Cardiac muscle cell (in vitro differentiated cells and primary cell): Measurements from ENCODE around the gene DCTN4. TPM values are rescaled to one million over a fixed set of nuclear protein-coding genes. Genes with fewer than 3 reads are reported as not detected.

Experiments
- DNase-seq, 2 donors: peaks; one replicate each; pipeline versions ENCODE4 v3.0.0 to v3.0.0-alpha.2; 2010 to 2017; ENCODE audit warnings: low read depth in 1 of 2, low spot score in 1 of 2
- H3K27ac ChIP-seq: fragments of 200-600 bp; sonication (generic); 2 replicates; pipeline ENCODE4 v1.5.1; 2016
- H3K27me3 ChIP-seq: fragments of 200-600 bp; sonication (generic); 2 replicates; pipeline ENCODE4 v1.6.0; 2016; ENCODE audit warnings: control low read depth
- H3K36me3 ChIP-seq: fragments of 200-600 bp; sonication (generic); 2 replicates; pipeline ENCODE4 v1.5.1; 2016; ENCODE audit warnings: control low read depth
- H3K4me1 ChIP-seq: fragments of 200-600 bp; sonication (generic); 2 replicates; pipeline ENCODE4 v1.8.1; 2017; ENCODE audit warnings: low read depth, mild to moderate bottlenecking, mixed run types
- H3K4me3 ChIP-seq: fragments of 200-600 bp; sonication (generic); 2 replicates; pipeline ENCODE4 v1.5.1; 2016; ENCODE audit warnings: mild to moderate bottlenecking
- H3K9me3 ChIP-seq: fragments of 200-600 bp; sonication (generic); 2 replicates; pipeline ENCODE4 v1.5.1; 2017; ENCODE audit warnings: low read depth, mild to moderate bottlenecking, control low read depth
- polyA plus RNA-seq: library from polyadenylated mRNA; unstranded; fragments of >200 nt; fragmentation: Nextera tagmentation; extraction: Ambion mirVana; gene quantifications from 2 replicates; pipeline ENCODE4 v1.2.1, GENCODE V29; 2016
- total RNA-seq: library from RNA; depleted of rRNA; stranded (reverse); fragments of >200 nt; gene quantifications from 2 replicates; pipeline ENCODE4 v1.2.3, GENCODE V29; 2016
- TF ChIP-seq, protein P1 (sequence below): IDR thresholded peaks from 2 replicates; pipeline ENCODE4 v1.5.1; 2012; ENCODE audit warnings: low read depth, mild to moderate bottlenecking, low read length

DCTN4 gene
- total and polyA plus RNA-seq, 2 experiments from 2014 or later = 26.7 to 46.2 TPM

DNA sequence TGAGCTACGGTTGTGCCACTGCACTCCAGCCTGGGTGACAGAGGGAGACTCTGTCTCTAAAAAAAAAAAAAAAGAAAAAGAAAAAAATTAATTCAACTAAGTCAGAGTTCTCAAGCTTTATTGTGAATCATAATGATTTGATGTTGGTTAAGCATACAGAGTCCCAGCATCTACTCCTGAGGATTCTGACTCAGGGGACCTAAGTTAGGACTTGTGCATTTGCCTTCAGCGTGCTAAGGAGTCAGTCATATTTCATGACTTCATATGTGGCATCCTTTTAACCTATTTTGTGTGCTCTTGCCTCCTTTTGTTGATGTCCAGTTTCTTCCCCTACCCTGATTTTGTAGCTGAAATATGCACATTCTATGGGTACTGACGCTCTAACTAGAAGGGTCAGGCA is 94.9 kb downstream of the DCTN4 start:
- H3K4me1 ChIP-seq = peaks cover 9% of the 10 kb centered on the region
- DNase-seq = no peak
- TF ChIP-seq, protein P1, sequence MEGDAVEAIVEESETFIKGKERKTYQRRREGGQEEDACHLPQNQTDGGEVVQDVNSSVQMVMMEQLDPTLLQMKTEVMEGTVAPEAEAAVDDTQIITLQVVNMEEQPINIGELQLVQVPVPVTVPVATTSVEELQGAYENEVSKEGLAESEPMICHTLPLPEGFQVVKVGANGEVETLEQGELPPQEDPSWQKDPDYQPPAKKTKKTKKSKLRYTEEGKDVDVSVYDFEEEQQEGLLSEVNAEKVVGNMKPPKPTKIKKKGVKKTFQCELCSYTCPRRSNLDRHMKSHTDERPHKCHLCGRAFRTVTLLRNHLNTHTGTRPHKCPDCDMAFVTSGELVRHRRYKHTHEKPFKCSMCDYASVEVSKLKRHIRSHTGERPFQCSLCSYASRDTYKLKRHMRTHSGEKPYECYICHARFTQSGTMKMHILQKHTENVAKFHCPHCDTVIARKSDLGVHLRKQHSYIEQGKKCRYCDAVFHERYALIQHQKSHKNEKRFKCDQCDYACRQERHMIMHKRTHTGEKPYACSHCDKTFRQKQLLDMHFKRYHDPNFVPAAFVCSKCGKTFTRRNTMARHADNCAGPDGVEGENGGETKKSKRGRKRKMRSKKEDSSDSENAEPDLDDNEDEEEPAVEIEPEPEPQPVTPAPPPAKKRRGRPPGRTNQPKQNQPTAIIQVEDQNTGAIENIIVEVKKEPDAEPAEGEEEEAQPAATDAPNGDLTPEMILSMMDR = no peak
- no peaks in the 10 kb centered on the region for H3K27me3 ChIP-seq
- no peak overlapping the region for H3K4me3 ChIP-seq
- H3K9me3 ChIP-seq = no peaks in the 10 kb centered on the region
- H3K27ac ChIP-seq = no peak overlapping the region
- H3K36me3 ChIP-seq = no peaks in the 10 kb centered on the region

DNA sequence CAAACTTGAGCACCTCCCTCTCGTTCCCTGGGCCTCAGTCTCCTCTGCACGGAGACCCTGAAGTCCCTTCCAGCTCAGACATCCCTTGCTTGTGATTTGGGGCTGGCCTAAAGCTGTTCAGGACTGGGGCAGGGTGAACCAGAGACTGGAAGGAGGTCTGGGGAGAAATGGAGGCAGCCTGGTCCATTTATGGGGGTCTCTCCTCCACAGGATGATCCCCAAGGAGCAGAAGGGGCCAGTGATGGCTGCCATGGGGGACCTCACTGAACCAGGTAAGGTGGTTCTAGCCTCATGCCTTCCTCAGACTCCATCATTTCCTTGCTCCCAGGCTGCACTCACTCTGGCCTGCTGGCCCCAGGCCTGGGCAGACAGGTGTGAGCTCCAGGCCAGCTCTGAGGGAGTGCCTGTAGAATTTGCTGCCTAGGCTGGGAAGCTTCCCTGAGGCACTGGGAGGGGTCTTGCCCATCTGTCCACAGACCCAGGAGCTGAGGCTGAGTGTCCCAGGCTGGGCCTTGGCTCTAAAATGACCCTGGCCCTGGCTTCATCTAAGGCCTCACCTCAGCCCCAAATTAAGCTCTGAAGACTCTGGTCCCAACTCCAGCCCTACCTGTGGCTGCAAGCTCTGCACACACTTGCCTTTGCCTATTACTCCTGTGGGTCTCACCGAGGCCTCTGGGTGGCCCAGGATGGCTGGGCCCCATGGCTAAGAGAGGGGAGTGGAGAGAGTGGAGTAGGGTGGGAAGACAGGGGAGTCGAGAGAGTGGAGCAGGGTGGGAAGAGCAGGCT is 95.9 kb downstream of the DCTN4 start:
- H3K27ac ChIP-seq = no peak overlapping the region
- no peak for DNase-seq
- H3K27me3 ChIP-seq = no peaks in the 10 kb centered on the region
- TF ChIP-seq, protein P1 = no peak
- no peaks in the 10 kb centered on the region for H3K36me3 ChIP-seq
- no peaks in the 10 kb centered on the region for H3K9me3 ChIP-seq
- no peak overlapping the region for H3K4me3 ChIP-seq
- peaks cover 9% of the 10 kb centered on the region for H3K4me1 ChIP-seq

DNA sequence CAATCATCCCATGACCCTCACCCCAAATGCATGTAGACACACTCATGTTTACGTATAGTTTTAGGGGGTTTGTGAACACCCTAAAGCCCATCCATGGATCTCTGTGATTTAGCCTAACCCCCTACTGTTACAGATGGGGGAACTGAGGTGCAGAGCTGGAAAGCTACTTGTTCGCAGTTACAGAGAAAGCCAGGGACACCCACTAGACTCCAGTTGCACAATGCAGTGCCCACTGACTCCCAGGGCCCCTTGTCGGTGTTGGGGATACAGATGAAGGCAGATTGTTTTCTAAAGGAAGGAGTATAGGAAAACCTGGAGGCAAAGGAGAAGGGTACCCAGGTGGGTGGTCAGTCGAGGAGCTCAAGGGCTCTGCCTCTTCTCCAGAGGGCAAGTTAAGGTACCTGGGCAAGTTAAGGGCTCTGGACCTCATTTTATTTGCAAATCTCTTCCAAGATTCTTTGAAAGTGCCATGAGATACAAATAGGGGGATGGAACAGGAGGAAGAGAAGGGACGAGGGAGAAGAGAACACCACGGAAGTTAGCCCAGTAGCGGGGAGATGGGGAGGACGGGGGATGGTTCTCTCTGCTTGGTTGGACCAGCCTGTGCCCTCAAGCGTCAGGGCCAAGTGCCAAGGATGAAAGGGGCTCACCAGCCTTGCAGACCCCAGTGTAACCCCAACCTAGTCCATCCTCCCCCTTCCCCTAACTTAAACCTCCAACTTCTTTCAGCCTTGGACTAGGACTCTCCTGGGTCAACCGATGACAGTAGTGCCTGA is 96.8 kb downstream of the DCTN4 start:
- H3K27me3 ChIP-seq = no peaks in the 10 kb centered on the region
- H3K9me3 ChIP-seq = no peaks in the 10 kb centered on the region
- H3K4me1 ChIP-seq = peaks cover 17% of the 10 kb centered on the region
- no peak overlapping the region for H3K27ac ChIP-seq
- H3K36me3 ChIP-seq = no peaks in the 10 kb centered on the region
- no peak for DNase-seq
- TF ChIP-seq, protein P1 = no peak
- H3K4me3 ChIP-seq = no peak overlapping the region

DNA sequence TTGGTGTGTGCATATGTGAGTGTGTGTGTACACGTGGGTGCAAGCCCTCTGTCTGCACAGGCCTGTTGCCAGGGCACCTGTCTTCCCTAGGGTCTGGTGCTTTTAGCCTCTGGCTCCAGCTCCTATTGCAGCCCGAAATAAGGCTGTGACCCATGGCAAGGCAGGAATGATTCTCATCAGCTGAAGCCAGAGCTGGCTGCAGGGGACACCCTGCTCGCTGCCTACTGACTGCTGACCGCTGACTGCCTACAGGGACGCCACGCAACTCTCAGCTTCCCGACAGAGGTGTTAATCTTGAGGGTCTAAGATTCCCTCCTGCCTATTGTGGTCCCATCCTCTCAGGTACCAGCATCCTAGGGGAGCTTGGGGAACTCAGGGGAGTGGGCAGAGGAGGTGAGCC is 97.7 kb downstream of the DCTN4 start, which contains the start of gene MYOZ3:
Gene MYOZ3 (plus strand): TSS at position 166 of the 400 bp plus-strand sequence. CDS start 1,691 bp downstream, outside the sequence.
- Histone ChIP-seq H3K4me1 (peaks cover 19% of the 10 kb centered on the region), H3K27ac (peak within 1 kb of the TSS; percentile 45), H3K9me3 (no peaks in the 10 kb centered on the region), H3K36me3 (no peaks in the 10 kb centered on the region), H3K4me3 (no peak within 1 kb of the TSS), H3K27me3 (no peaks in the 10 kb centered on the region)
- TF ChIP-seq, protein P1 = no peak
- DNase-seq = no peak

DNA sequence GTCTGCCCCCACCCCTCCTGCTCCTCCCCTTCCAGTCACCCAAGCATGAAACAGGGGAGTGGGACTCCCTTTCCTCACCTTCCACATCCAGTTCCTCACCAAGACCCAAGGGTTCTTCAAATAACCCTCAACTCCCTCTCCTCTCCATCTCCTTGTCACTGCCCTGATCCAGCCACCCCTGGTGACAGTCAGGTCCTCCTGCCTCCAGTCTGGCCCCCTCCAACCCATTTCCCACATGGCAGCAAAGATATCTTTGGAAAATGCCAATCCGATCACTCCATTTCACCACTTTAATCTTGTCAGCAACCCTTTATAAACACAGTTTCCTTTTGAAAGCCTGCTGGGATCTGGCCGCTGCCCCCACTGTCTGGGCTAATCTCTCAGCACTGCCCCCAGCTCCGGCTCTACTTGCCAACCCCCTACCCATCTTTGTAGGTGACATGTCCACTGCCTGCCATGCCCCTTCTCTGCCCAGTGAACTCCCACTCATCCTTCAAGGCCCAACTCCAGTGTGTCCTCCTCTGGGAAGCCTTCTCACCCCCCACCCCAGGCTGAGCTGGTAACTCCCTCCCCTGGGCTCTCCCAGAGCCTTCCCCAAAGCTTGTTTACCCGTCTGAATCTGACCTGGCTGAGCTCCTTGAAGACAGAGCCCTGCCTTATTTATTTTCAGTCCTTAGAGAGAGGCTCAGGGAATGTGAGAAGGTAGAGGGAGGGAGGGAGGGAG is 98.5 kb downstream of the DCTN4 start:
- H3K36me3 ChIP-seq = no peaks in the 10 kb centered on the region
- H3K27me3 ChIP-seq = no peaks in the 10 kb centered on the region
- TF ChIP-seq, protein P1 = no peak
- no peak for DNase-seq
- peak overlapping the region; percentile 45 for H3K27ac ChIP-seq
- H3K4me3 ChIP-seq = no peak overlapping the region
- peaks cover 19% of the 10 kb centered on the region for H3K4me1 ChIP-seq
- H3K9me3 ChIP-seq = no peaks in the 10 kb centered on the region
